T-helper 1 cell (primary cell): ENCODE data around the gene STK25.
"Not testable (repeated sequence)": the region's sequence is repeated elsewhere in the genome, so short reads cannot be mapped to it uniquely, and the experiment has no call there.

Experiments used
- DNase-seq, 5 donors: peaks; one replicate each; pipeline ENCODE4 v3.0.0-alpha.2; 2012 to 2020

Gene STK25

GRCh38 chr2:241539616-241540374 lies 31.4 kb upstream of the STK25 start:
- no peak for DNase-seq

- DNase-seq: no peak
Measured at GRCh38 chr2:241538838-241539615, 30.6 kb upstream of the STK25 start.

- DNase-seq: no peak
Measured at GRCh38 chr2:241535871-241536655, 27.7 kb upstream of the STK25 start.

GRCh38 chr2:241534701-241535375 lies 26.5 kb upstream of the STK25 start:
- DNase-seq: no peak

GRCh38 chr2:241534293-241534692 lies 25.9 kb upstream of the STK25 start:
- no peak for DNase-seq

GRCh38 chr2:241532733-241533601 lies 24.6 kb upstream of the STK25 start:
- DNase-seq: no peak

- no peak for DNase-seq
Measured at GRCh38 chr2:241532168-241532567, 23.8 kb upstream of the STK25 start.

- DNase-seq: no peak
Measured at GRCh38 chr2:241531161-241531722, 22.9 kb upstream of the STK25 start.

GRCh38 chr2:241530571-241530970 lies 22.2 kb upstream of the STK25 start:
- no peak for DNase-seq

GRCh38 chr2:241525818-241526780 lies 17.7 kb upstream of the STK25 start:
- DNase-seq: not testable (repeated sequence)

GRCh38 chr2:241522477-241522876 lies 14.1 kb upstream of the STK25 start:
- no peak for DNase-seq

- no peak for DNase-seq
Measured at GRCh38 chr2:241519669-241520068, 11.3 kb upstream of the STK25 start.

- DNase-seq: no peak
Measured at GRCh38 chr2:241517297-241517696, 8.9 kb upstream of the STK25 start.

GRCh38 chr2:241516520-241516965 lies 8.2 kb upstream of the STK25 start:
- no peak for DNase-seq

- peak in 1 of 5 donors; percentile 24 for DNase-seq
Measured at GRCh38 chr2:241514986-241515737, 6.8 kb upstream of the STK25 start.

GRCh38 chr2:241514553-241514952 lies 6.2 kb upstream of the STK25 start:
- DNase-seq: no peak

- DNase-seq: no peak
Measured at GRCh38 chr2:241511091-241511741, 2.8 kb upstream of the STK25 start.

- no peak for DNase-seq
Measured at GRCh38 chr2:241509155-241509784, 886 bp upstream of the STK25 start.
